Measurements from ENCODE around the gene CLDN7.

Gene CLDN7

DNA sequence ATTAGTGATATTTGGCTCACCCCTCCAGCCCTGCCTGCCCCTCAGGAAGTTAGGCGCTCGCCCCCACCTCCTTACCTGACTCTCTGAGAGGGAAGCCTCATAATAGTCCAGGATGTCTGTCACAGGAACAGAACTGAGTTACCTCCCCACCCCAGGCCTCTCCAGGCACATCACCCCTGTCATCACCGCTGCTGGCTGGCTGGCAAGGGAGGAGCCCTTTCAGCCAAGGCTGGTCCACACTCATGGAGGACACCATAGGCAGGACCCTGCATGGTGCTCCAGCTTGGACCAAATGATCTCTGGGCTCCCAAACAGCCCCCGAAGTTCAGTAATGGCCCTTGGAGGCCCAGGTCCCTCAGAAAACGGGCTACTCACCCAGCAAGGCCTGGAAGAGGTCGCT, 44.1 kb downstream of the CLDN7 start:
- DNase-seq: no peak

DNA sequence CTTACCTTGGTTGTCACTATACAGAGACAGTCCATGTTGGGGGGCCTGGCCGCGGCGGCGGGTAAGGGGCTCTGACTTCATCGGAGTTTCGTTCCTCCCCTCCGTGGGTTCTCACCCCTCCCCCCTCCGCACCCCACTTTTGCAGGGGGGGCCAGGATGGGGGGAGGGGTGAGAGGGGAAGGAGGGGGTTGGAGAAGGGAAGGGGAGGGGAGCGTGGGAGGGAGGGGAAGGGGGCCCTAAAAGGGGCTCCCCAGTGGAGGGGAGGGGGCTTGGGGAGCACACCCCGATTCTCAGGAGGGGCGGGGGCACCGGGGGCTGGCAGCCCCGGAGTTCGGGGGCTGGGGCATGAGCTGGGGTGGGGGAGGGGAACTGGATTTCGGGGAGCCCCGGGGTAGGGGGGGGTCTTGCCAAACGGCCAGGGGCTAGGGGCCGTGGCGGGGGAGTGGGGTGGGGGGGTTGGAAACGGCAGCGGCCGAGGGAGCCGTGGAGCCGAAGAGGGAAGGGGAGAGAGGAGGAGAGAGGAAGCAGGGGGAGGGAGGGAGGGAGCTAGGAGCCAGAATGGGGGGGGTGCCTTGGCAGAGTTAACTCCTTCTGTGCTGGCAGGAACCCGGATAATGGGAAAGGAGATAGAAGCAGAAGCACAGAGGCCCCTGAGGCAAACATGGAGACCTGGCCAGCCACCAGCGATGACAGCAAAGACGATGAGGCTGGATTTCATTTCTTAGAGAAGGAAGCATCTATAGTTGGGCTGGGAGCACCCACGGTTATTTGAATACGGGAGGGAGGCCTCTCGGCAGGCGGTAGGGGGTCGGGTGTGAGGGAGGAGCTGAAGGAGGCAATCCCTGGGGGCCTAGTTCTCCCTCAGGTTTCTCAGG, 44.9 kb downstream of the CLDN7 start:
- peak; percentile 42 for DNase-seq

DNA sequence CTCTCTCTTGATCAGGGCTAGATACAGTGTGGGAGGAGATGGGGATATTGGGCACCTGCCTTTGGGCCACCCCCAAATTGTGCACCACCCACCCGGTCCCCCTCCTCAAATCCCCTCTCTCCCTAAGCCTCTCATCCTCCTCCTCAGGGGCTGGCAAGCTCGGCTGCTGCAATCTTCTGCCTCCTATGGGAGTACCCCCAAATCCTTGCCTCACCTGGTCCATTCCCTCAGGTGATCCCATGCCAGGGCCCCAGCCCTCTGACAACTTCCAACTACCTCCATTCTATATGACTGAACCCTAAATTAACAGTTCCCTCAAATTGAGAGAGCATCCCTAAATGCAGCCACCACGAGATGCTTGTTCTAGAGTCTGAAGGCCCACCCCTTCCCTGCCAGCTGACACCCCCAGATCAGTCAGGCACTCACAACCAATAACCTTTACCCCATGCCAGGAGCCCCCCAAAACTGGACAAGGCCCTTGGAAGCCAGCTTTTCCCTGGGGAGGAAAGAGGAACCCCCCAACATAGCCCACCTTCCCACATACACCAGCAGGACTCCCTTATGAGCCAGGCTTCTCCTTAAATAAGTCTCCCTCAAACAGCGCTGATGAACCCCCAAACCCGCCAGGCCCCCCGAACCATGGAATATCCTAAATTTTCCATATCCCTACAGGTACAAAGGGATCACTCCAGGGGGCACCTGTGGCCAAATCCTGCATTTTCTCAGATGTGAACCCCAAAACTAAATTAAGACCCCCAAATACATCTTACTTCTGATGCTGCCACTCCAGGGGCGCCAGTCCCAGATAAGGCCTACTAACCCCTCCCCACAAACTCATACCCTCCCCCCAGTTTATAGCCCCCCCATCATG, 45.8 kb downstream of the CLDN7 start:
- no peak for DNase-seq

DNA sequence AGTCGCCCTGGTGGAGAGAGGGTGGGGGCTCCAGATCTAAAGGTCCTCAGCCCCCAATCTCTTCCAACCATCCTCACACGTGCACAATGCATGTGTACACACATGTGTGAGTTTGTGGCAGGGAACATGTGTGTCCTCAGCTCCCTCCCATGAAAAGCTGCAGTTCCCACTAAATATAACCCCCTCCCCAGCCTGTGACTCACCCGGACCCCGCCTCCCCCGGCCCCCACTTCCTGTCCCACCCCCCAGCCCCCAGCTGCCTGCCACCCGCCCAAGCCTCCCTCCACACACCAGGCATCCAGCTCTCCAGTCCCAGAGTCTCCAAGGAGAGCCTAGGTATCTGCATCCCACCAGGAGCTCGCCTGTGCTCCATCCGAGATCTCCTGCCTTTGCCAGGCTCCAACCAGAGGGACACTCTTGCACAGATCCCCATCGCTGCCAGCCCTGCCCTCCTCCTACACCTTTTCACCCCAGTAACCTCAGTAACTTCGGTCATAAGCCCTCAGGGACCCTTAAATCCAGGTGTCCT, 46.6 kb downstream of the CLDN7 start:
- no peak for DNase-seq

DNA sequence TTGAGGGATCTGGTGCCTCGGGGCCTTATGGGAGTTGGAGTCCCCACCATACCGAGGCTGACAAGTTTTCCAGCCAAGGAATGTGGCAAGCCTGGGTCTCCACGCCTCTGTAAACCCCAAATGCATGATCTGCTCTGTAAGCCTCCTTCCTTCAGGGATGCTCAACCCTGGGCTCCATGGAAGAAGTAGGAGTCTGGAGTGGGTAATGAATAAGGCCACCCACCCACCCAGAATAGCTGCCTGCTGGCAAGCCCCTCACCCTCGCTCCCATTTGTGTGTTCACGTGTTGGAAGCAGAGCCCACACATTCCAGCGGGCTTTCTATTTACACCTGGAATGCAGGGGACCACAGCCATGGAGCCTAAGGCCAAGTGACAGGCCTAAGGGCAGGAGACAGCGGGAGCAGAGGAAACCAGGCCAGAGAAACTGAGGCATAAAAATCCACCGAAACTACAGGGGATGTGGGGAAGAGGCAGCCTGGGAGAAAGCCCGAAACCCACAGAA, 47.1 kb downstream of the CLDN7 start:
- DNase-seq: no peak

DNA sequence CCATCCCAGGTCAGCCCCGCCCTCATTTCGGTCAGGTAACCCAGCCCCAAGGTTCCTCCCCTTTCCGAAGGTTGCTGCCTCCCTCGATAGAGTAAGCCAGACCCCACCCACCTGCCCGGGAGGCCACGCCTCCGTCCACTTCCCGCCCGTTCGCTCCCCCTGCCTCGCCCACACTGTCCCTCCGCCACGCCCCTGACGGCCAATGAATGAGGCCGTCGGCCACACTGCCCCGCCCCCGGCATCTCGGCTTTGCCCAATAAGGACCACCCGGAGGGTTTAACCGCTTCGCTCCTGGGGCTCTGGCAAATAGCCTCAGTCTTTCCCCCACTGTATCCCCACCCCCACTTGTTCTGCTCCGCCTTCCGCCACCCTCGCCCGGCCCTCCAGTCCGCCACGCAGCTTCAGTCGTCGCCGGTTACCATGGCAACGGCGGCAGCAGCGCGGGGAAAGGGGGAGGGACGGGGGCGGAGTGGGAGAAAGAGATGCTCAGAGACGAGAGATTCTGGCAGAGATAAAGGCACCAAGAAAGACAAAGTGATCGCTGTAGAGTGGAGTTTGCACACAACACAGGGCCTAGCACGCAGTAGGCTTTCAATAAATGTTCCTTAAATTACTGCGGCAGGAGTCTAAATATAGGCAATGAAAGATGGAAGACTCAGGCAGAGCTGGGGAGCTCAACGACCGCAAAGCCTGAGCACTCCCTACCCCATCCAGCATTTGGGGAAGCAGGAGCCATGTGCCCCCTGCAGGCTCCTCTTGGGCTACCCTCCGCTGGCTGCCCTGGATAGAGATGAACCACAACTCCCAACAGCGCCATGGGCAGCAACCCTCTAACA, 47.8 kb downstream of the CLDN7 start:
- DNase-seq: peak; percentile 95

DNA sequence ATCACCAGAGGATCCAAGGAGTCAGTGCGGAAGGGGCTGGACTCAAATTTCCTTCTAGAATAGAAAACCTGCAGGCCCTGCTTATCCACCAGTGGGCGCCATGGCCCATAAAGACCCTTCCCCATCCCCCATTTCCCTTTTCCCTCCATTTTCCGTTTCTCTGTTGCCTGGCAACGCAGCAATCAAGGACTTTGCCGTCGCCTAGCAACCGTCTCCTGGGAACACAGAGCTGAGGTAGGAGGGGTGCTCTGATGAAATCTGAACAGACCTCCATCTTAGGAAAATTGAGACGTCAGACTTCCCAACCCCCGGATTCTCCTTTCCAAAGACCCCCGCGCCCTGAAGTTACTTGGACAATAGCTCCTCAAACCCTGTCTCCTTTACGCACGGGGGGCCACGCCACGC, 48.4 kb downstream of the CLDN7 start:
- DNase-seq: peak; percentile 89

DNA sequence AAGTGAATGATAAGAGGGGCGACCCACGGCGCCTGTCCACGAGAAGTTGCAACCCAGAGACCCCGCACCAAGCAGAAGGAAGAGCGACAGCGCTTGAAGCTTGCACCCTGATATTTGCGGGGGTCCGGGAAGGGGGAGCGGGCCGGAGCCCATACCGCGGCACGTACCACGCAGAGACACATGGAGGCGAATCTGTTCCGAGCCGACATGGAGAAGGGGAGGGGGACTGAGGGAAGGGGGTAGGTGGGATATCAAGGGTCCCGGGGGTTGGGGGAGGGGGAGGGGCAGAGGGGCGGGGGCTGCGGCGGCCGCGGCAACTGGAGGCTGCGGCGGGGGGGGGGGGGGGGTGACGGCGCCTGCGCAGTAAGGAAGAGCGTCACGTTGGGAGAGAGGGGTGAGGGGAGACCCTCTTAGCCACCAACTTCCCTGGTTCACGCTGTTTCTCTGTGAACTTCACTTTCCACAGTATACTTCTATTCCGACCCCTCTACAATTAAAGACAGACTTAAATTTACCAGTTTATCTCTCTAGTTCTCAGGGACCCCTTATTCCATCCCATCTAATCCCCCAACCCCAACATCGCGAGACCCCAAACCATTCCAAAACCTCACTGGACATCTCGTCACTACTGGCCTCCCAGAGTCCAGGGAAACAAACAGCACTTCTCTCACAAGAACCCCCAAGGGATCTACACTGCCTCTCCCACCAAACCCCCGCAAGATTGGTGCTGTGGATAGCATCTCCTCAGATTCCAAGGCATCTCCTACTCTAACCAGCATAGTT, 50.6 kb downstream of the CLDN7 start:
- DNase-seq: no peak

Measured in COR-L47 (cell line).